ENCODE measurements around the gene ARHGEF17.

ARHGEF17 gene

DNA sequence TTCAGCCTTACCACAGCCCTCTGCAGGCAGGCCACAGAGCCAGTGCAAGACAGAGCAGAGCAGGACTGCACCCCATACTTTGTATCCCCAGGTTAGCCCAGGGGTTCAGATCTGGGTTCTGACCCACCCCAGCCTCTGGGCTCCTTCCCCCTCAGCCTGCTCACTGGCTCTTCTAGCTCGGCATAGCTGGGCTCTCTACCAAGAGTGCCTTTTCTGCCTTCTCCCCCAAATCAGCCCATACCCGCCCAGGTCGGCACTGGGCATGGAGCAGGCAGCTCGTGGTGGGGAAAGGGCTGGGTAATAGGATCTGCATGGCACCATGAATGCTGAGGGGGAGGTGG, 76.4 kb downstream of the ARHGEF17 start:
- no peak for DNase-seq

DNA sequence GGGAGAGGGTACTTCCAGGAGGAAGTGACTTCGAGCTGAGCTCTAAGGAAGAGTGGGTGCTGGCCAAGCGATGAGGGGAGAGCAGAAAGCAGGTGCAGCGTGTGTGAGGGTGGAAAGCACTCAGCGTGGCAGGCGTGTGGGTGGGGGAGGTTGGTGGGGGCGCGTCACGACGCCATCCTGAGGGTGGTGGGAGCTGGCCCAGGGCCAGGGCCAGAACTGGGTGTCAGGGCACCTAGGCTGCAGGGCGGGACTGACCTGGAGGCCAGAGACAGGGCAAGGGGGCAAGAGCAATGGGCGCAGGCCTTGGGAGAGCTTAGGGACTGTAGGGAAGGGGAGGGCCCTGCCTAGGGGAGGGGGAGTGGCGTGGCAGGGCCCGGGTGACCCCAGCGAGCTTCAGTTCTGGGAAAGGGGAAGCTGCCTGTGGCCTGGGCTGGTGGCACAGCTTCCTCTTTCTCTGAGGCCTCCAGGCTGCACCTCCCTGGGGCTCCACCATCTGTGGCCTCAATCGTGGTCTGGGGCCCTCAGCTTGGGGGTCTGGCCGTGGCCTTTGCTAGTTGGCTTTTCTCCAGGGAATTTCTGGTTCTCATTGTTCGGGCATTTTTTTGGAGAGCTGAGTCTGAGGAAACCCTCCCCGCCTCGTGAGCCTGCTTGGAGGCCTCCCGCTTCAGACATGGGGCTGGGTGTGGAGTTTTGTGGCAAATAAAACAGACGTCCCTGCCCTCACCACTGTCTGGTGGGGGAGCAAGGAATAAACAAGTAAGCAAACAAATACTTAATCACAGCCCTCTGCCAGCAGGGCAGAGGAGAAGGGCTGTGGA, 77.0 kb downstream of the ARHGEF17 start:
- peak; percentile 35 for DNase-seq

DNA sequence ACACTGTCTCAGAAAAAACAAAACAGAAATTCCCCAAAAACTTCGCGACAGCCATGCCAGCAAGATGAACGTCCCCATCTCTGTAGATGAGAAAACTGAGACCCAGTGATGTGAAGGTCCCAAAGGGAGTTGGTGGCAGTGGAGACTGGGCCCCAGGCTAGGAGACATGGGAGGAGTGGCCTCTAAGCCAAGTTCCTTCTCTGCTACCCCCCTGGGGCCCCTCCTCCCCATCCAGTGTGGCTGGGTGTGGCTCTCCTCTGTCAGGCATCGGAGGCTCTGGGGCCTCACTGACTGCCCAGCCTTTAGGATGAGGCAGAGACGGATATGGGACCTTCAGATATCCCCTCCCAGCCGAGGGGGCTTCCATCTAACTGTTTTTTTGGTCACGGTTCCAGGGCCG, 77.9 kb downstream of the ARHGEF17 start:
- no peak for DNase-seq

DNA sequence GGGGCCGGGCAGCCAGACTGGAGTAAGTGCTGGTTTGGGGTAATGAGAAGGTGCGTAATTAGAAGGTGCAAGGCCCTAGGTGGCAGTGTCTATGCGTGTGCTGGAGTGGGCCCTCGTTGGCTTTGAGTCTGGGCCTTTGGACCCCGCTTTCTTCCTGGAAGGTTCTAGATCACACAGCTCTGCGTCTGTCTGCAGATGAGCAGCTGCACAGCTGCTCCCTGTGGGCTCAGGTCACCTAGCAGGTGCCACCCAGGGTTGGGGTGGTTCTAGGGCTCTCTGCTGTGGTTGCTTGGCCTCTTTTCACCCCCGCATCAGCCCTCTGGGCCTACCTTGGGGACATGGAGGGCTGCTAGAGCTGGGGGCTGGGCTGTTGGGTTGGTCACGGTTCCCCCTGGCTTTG, 78.5 kb downstream of the ARHGEF17 start:
- DNase-seq, result no peak

DNA sequence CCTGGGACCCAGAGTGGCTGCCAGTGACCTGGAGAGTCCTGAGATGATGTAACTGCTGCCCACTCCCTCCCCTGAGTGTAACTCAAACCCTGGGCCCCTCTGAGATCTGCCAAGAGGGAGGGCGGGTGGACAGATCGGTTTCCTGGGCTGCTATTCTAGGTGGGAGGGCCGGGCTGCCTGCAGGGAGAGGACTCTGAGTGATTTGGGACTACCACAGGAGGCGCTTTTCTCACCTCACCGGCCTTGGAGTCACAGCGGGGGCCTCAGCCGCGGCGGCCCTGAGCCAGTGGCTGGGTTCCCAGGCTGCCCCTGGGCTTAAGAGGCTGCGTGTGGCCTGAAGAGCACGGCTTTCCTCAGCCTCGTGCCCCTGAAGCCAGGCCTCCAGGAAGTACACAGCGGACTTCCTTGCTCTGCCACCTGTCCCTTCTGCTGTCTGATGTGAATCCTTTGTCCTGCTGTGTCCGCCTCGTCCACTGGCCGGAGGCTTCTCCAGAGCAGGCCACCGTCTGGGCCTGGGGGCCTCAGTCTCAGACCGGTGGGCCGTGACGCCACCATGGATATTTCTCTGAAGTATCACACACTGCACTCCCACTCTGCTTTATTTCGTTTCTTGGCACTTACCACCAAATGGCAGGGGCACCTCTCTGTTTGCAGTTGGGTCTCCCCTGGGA, 79.7 kb downstream of the ARHGEF17 start:
- no peak for DNase-seq

DNA sequence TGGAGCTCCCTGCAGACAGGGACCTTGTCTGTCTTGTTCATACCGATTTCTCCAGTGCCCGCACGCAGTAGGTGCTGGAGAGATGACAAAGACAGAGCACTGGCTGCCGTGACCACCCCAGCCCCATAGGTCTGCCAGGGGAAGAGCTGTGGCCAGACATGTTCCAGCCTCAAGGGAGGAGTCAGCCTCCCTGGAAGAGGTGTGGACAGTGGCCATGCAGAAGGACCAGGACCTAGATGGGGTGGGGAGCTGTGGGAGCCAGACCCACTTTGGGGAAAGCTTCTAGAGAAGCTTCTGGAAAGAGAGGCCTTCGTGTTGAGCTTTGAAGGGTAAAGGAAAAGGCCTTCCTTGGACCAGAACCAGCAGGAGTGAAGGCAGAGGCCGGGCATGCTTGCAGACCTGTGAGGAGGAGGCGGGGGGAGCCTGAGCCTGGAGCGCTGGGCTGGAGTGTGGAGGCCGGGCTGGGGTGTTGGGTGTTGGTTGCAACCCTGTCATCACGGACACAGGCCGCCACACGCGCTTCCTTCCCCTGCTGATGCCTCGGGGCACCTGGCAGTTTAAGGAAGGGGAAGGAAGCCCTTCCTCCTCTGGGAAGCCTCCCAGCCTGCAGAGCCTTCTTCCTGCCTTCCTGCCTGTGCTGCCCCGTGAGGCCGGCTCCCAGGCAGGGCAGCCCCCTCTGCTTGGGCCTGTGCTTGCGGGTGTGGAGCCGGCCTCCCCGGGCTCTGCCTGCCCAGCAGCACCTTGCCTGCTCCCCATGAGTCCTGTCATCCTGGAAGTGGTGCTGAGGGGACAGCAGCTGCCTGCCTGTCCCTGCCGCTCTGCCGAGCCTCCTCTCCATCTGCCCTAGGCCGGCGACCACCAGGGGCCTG, 80.4 kb downstream of the ARHGEF17 start:
- no peak for DNase-seq

DNA sequence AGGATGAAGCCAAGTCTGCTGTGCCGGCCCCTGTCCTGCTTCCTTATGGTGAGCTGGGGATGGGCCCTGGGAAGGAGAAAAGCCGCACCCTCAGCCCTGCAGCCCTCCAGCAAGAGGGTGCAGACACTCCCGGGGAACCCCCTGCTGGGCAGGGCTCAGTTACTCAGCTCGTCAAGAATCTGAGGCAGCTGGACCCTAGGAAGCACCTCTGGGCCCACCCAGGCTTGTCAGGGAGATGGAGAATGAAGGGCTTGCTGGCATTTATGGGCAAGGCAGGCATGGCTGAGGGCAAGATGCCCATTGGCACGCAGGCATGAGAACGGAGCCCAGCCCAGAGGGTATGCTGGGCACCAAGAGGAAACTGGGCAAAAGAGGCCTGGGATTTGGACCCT, 81.1 kb downstream of the ARHGEF17 start:
- no peak for DNase-seq

DNA sequence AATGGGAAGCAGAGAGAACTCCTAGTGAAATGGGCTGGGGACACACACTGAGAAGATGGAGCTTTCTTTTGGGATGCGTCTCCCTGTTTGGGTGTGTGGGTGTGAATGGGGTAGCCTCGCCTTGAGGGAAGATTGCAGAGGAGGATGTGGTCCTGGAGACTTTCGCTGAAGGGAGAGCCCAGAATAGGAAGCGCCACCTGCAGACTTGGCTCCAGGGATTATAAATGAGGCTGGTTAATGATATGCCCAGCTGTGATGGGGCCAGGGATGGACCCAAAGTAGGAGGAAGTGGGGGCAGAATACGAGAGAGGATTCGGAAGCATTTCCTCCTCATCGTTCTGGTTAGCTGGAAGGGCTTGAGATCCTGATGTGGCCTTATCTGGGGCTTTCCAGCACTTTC, 81.8 kb downstream of the ARHGEF17 start:
- DNase-seq, result no peak

DNA sequence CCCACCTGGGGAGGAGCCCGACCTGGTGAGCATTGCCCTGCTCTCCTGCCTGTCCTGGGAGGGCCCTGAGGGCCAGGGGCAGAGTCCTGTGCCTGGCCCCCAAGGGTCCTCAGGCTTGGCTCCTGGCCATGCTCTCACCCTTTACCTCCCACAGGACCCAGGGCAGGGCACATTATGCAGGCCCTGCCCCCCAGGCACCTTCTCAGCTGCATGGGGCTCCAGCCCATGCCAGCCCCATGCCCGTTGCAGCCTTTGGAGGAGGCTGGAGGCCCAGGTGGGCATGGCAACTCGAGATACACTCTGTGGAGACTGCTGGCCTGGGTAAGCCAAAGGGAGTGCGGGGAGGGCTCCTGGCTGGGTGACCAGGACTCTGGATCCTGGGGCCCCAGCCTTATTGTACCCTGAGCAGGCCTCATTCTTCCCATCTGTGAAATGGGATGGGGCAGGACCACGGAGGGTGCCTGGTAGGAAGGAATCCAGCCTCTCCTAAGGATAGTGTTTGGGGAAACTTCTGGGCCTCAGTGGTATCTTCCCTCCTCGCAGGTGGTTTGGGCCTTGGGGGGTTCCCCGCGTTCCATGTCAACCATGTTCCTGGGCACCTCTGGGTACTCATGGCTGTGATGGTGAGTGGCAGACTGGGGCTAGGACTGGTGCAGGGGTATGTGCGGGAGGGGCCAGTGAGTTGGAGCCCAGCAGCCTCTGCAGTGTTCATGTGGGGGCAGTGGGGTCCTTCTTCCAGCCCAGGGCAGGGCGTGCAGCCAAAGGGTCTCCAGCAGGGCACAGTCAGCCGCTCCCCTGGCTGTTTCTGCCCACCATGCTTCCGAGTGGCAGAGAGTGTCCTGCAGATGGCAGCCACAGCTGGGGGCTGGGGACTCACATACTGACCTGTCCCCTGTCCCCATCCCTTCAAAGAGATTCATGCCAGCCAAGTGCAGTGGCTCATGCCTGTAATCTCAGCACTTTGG, 82.8 kb downstream of the ARHGEF17 start:
- no peak for DNase-seq

DNA sequence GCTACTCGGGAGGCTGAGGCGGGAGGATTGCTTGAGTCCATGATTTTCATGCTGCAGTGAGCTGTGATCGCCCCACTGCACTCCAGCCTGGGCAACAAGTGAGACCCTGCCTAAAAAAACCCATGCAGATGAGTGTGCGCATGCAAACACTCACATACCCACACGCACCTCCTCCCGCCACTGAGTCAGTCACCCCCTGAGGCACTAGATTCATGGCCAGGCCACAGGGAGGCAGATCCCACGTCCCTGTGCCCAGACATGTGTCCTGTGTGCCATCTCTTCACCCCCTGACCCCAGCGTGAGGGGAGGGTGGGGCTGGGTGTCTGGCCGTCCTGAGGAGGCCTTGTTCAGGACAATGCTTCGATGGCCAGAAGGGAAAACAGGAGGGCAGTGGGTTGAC, 83.6 kb downstream of the ARHGEF17 start:
- no peak for DNase-seq

DNA sequence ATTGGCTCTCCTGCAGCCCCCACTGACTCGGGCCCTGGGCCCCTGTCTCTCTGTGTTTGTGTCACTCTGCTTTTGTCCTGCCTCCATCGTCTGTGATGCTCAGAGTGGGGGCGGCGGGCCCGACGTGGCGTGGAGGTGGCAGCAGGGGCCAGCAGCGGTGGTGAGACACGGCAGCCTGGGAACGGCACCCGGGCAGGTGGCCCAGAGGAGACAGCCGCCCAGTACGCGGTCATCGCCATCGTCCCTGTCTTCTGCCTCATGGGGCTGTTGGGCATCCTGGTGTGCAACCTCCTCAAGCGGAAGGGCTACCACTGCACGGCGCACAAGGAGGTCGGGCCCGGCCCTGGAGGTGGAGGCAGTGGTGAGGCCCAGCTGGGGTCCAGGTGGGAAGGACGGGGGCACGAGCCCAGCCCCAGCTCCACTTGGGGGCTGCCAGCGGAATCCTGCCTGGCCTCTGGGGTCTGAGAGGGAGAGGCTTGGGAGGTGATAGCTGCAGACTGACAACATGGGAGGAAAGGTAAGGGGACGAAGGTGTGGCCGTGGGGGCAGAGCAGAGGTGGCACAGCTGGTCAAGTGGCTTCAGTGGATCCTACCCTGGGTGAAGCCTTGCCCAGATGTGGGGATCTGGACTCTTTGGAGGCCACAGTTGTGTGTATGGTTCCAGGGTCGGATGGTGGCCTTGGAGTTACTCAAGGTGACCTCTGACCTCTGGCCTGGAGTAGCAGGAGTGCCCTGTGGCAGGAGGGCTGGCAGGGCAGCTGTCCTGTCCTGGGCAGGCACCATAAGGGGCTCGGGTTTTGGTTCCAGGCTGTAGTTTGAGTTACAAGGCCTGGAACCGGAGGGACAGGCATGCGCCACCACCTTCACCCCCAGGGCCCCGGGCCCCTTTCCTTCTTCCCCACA, 84.3 kb downstream of the ARHGEF17 start:
- DNase-seq, result no peak

DNA sequence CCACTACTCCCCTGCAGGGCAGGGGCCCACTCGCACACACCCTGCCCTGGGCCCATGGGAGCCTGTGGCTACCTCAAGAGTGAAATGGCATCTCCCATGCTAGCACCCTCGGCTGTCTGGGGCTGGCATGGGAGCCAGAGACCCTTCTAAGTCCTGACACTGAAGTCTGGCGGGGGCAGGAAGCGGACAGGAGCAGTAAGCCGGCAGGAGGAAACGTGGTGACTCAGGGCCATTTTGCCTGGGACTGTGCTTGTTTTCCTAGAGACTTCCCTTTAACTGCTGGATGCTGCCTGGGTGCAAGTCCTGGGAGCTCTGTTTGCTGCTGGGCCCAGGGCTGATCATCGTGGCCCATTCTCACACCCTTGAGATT, 84.9 kb downstream of the ARHGEF17 start:
- DNase-seq, result no peak

DNA sequence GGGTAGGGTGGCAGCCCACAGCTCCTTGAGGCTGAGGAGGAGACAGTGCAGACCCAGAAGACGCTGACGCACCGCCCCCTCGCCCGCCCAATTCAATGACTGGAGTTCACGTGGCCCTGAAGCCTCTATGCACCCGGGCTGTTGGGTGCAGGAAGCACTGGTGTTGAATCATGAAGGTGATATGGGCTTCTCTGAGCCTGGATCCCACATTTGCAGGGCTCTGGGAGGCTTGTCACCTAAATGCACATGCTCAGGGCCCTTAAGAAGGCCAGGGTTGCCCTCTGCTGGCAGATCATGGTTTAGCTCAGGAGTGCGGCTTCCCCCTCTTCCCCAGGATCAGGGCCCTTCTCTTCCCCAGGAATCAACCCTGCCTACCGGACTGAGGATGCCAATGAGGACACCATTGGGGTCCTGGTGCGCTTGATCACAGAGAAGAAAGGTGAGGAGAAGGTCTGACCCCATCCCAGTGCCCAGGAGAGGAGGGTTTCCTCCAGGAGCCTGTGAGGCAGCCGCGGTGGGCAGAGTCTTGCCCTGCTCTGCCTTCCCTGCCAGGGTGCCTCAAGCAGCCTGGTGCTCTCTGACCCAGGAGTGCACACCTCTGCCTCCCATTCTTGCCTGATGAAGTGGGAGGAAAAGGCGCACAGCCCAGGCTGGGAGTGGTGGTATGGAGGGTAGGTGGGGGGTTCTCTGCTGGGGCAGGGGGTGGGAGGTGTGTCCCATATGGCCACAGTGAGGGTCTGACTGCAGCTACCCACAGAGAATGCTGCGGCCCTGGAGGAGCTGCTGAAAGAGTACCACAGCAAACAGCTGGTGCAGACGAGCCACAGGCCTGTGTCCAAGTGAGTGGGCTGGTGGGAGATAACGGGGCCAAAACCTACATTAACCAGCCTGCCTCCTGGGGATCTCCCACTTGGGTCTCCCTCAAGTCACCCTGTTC, 85.7 kb downstream of the ARHGEF17 start:
- peak; percentile 70 for DNase-seq

DNA sequence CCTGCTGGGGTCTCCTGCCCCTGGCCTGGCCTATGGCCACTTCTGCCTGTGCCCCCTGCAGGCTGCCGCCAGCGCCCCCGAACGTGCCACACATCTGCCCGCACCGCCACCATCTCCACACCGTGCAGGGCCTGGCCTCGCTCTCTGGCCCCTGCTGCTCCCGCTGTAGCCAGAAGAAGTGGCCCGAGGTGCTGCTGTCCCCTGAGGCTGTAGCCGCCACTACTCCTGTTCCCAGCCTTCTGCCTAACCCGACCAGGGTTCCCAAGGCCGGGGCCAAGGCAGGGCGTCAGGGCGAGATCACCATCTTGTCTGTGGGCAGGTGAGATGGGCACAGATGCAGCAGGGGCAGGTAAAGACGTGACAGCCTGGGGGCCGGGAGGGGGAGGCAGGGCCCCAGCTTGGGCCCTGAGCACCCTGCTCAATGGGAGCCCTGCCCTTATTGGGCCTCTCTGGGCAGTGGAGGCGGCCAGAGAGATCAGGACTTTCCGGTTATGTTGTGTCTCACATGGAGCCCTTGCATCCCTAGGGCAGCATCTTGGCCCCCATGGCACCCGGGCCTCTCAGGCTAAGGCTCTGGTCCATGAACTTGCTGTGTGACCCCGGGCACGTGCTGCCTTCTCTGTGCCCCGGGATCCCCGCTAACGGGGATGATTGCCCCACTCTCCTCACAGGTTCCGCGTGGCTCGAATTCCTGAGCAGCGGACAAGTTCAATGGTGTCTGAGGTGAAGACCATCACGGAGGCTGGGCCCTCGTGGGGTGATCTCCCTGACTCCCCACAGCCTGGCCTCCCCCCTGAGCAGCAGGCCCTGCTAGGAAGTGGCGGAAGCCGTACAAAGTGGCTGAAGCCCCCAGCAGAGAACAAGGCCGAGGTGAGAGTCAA, 86.6 kb downstream of the ARHGEF17 start:
- DNase-seq, result no peak

DNA sequence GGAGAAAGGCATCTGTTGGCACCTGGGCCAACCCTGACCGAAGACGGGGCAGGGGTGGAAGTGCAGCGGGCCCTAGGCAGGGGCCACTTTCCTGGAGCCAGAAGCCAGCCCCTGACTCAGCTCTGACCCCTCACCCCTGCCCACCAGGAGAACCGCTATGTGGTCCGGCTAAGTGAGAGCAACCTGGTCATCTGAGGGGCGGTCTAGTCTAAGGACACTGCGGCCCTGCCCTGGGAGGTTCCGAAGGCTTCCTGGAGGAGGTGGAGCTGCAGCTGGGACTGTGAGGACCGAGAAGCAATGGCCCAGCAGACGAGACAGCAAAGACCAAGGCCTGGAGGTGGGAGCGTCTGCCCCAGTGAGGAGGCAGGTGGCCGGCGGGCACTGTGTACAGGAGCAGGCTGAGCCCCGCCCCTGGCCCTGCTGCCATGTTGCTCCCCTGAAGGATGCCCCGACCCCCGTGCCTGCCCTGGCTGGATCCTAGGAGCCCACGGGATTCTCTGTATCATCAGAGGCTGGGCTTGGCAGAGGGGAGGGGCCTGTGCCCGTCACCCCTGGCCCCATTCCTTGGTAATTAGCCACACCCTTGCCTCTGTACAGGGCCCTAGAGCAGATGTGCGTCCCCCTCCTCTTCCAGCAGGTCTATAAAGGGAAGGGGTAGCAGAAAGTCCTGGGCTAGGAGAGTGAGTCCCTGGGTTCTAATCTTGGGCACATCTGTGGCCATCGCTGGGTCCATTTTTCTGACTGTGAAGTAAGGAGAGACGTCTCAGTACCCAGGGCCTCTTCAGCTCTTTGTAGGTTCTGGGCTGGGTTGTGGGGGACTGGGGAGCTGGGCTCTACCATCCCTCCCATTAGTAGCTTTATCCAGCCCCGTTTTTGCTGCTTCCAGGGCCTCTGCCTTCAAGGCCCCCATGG, 87.5 kb downstream of the ARHGEF17 start:
- DNase-seq, result no peak

DNA sequence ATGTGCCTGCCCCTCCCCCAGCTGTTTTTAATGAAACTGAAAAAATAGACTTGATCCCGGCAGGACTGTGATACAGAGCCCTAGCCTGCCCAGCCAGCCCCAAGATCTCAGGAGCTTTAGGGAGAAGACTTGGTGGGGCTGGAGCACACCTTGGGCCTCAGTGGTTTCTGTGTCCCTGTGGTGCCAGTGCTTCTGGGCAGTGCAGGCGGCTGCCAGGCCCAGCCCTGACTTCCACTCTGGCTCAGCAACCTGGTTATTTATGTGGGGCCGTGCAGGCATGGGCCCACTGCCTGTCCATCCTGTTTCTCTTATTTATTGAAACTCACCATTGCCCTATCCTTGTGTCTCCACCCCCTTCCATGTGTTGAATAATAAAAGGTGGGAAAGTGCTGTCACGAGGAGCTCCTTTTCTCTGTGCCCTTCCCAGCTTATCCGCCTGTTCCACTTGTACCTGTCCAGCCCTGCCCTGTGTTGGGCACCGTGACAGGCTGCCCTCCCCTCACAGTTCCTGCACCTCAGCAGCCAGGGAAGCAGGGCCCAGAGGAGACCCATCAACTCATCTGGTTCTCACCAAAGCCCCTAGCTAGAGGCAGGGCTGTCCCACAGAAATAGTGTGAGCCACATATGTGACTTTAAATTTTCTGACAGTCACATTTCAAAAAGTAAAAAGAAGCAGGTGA, 88.3 kb downstream of the ARHGEF17 start:
- no peak for DNase-seq

DNA sequence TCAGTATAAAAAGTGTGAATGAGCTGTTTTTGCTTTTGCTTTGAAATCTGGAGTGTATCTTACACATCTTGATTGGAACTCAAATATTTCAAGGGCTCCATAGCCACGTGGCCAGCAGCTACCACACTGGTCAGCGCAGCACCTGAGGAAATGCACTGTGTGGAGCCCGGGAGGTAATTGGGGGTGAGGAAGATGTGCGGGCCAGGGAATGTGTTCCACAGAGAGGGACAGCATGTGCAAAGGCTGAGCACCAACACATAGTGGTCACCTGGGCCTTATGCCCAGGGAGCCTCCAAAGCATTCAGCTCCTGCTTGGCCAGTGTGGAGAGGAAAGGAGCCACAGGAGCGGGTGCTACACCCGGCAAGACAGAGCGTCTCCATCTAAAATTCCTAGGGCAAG, 88.9 kb downstream of the ARHGEF17 start:
- DNase-seq, result no peak
